NCI-H1048 (cell line): ENCODE results near the gene CMIP.
"Not testable (repeated sequence)": the region's sequence is repeated elsewhere in the genome, so short reads cannot be mapped to it uniquely, and the experiment has no call there.

Experiments
- DNase-seq: peaks from one replicate; lab custom pipeline; 2025; lab: John Stamatoyannopoulos, UW

Gene CMIP

GRCh38 chr16:81687131-81687456 lies 242.5 kb downstream of the CMIP start:
- DNase-seq = no peak

GRCh38 chr16:81688182-81688581 lies 243.6 kb downstream of the CMIP start:
- no peak for DNase-seq

GRCh38 chr16:81688839-81689238 lies 244.2 kb downstream of the CMIP start:
- DNase-seq = not testable (repeated sequence)

GRCh38 chr16:81692021-81692420 lies 247.4 kb downstream of the CMIP start:
- DNase-seq = no peak

GRCh38 chr16:81692571-81692970 lies 248.0 kb downstream of the CMIP start:
- no peak for DNase-seq

GRCh38 chr16:81693041-81693743 lies 248.6 kb downstream of the CMIP start:
- DNase-seq = no peak

GRCh38 chr16:81693744-81694303 lies 249.2 kb downstream of the CMIP start:
- DNase-seq = no peak

- no peak for DNase-seq
Measured at GRCh38 chr16:81694494-81695280, 250.1 kb downstream of the CMIP start.

- no peak for DNase-seq
Measured at GRCh38 chr16:81695321-81696165, 250.9 kb downstream of the CMIP start.

- DNase-seq = no peak
Measured at GRCh38 chr16:81696166-81696960, 251.8 kb downstream of the CMIP start.

GRCh38 chr16:81696961-81697615 lies 252.5 kb downstream of the CMIP start:
- DNase-seq = no peak

- no peak for DNase-seq
Measured at GRCh38 chr16:81697616-81698309, 253.2 kb downstream of the CMIP start.

- DNase-seq = no peak
Measured at GRCh38 chr16:81698310-81698641, 253.7 kb downstream of the CMIP start.

GRCh38 chr16:81699596-81699995 lies 255.0 kb downstream of the CMIP start:
- DNase-seq = no peak

GRCh38 chr16:81700071-81700779 lies 255.6 kb downstream of the CMIP start:
- no peak for DNase-seq

GRCh38 chr16:81700780-81701165 lies 256.2 kb downstream of the CMIP start:
- no peak for DNase-seq

GRCh38 chr16:81701296-81701970 lies 256.8 kb downstream of the CMIP start:
- DNase-seq = no peak

GRCh38 chr16:81702506-81702905 lies 257.9 kb downstream of the CMIP start:
- DNase-seq = no peak
